Measurements from ENCODE around the gene TBC1D3E. TPM values are rescaled to one million over a fixed set of nuclear protein-coding genes. Genes with fewer than 3 reads are reported as not detected.
"Not testable (repeated sequence)": the region's sequence is repeated elsewhere in the genome, so short reads cannot be mapped to it uniquely, and the experiment has no call there.

TBC1D3E gene
- polyA plus RNA-seq: not detected

DNA sequence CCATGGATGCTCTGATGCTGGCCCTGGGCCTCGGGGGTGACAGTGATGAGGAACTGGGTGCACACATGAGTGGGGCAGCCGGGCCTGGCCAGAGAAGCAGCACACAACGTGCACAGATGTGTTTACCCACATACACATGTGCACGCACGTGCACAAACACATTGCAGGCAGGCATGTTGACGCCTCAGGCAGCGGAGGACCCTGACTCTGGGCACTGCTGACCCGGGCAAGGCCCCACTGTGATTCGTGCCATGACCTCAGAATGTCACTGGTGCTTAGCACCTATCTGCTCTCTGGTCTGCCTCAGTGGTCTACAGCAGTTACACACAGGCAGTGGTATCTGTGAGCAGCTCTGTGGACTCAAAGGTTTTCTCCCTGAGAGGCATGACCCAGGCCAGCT lies at the start of gene TBC1D3E:
Gene TBC1D3E, plus strand, starts transcription at position 301 of the 400 bp plus-strand sequence. CDS start 1,545 bp downstream, outside the sequence.
- not testable (repeated sequence) for H3K4me3 Mint-ChIP-seq; H3K4me1 Mint-ChIP-seq; H3K27me3 Mint-ChIP-seq (ENCODE audit: low read depth in 3 of 3); H3K27ac Mint-ChIP-seq; H3K9me3 Mint-ChIP-seq; DNase-seq; H3K36me3 Mint-ChIP-seq

DNA sequence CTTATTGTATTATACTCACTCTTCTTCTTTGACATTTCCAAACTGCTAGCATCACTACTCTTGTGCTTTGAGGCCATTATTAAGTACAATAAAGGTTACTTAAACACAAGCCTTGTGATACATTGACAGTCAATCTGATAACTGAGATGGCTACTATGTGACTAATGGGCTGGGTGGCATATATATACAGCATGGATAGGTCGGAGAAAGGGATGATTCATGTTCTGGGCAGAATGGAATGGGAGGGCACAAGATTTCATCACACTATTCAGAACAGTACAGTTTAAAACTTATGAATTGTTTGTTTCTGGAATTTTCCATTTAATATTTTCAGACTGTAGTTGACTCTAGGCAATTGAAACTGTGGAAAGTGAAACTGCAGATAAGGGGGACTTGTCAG lies 40.4 kb upstream of the TBC1D3E start:
- H3K27ac Mint-ChIP-seq; H3K36me3 Mint-ChIP-seq; H3K9me3 Mint-ChIP-seq; H3K27me3 Mint-ChIP-seq (ENCODE audit: low read depth in 3 of 3); H3K4me1 Mint-ChIP-seq; DNase-seq; H3K4me3 Mint-ChIP-seq: not testable (repeated sequence)

DNA sequence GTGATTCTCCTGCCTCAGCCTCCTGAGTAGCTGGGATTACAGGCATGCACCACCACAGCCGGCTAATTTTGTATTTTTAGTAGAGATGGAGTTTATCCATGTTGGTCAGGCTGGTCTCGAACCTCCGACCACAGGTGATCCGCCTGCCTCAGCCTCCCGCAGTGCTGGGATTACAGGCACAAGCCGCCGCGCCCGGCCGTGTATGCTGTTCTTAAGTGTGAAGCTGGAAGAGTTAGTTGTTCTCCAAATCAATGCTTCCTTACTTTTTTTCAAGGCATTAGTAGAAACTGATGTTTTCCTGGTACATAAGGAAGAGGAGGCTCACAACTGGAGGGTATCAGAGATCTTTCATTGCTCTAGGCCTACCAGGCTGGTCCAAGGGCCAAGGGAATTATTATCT lies 39.6 kb upstream of the TBC1D3E start:
- H3K27ac Mint-ChIP-seq; DNase-seq; H3K9me3 Mint-ChIP-seq; H3K36me3 Mint-ChIP-seq; H3K4me3 Mint-ChIP-seq; H3K27me3 Mint-ChIP-seq (ENCODE audit: low read depth in 3 of 3); H3K4me1 Mint-ChIP-seq: not testable (repeated sequence)

DNA sequence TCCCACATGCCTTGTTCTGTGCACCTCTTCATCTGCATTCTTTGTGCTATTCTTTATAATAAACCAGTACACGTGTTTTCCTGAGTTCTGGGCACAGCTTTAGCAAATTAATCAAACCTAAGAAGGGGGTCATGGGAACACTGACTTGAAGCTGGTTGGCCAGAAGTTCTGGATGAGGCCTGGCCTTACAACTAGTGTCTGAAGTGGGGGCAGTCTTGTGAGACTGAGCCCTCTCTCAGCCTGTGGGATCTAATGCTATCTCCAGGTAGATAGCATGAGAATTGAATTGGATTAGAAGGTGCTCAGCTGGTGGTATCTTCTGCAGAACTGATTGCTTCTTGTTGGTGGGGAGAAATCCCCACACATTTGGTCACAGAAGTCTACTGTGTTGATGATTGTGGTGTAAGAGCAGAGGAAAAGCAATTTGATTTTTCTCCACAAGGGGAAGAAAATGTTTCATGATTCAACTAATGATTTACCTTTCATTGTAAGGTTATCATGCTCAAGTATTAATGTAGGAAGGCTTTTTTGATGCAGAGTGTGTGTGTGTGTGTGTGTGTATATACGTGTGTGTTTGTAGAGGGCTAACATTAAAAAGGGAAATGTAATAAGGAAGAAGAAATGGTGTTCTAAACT lies 33.6 kb upstream of the TBC1D3E start:
- H3K4me1 Mint-ChIP-seq; H3K27me3 Mint-ChIP-seq (ENCODE audit: low read depth in 3 of 3); H3K27ac Mint-ChIP-seq; H3K9me3 Mint-ChIP-seq; DNase-seq; H3K4me3 Mint-ChIP-seq; H3K36me3 Mint-ChIP-seq: not testable (repeated sequence)

DNA sequence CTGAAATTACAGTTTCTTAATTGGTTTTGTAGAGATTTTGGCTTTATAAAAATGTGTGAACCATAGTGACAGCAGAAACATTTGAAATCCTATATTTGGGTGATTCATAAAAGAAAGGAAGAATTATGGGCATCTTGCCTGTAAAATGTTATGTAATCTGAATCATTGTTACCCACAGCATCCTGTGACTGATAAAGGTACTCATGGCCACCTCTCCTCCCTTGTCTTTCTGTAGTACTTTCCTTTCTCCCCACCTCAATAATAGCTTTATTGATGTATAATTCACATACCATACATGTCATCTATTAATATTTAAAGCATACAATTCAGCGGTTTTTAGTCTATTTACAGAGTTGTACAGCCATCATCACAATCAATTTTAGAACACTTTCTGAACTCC lies 28.5 kb upstream of the TBC1D3E start:
- H3K27ac Mint-ChIP-seq; H3K4me1 Mint-ChIP-seq; H3K9me3 Mint-ChIP-seq; H3K27me3 Mint-ChIP-seq (ENCODE audit: low read depth in 3 of 3); H3K4me3 Mint-ChIP-seq; H3K36me3 Mint-ChIP-seq; DNase-seq: not testable (repeated sequence)

DNA sequence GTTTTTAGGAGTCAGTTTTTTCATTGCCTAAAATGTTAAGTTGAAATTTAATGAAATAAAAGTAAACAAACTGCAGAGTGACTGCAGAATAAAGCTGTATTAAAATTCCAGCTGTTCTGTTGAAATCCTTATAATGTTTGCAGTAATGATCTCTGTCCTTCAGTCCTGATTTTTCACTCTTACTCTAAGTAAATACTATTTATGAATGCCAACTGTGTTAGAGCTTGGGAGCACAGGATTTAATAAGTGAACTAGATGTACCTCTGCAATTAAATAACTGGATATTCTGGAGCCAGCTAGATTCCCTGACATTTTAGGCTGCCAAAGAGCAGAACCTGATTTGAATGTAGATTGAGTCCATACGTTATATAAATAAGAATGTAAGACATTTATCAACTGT lies 7.9 kb upstream of the TBC1D3E start:
- H3K27ac Mint-ChIP-seq; H3K4me1 Mint-ChIP-seq; H3K9me3 Mint-ChIP-seq; H3K4me3 Mint-ChIP-seq; H3K27me3 Mint-ChIP-seq (ENCODE audit: low read depth in 3 of 3); DNase-seq; H3K36me3 Mint-ChIP-seq: not testable (repeated sequence)

DNA sequence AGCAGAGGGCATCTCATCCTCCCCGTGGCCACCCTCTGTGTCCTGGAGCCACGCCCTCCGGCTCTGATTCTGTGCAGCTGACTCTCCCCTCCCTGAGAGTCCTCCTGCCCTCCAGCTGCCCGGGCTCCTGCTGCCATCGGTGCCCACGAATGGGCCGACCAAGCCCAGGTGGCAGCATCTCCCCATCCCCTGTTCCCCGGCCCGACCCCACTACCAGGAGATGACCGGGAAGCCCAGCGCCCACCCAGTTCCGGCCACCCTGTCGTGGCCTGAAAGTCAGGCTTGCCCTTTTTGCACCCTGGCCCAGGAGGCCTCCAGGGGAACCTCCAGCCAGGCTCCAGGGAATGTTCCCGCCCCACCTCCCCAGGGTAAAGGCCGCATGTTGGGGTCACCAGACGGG lies 7.1 kb downstream of the TBC1D3E start:
- H3K9me3 Mint-ChIP-seq; DNase-seq; H3K4me3 Mint-ChIP-seq; H3K27ac Mint-ChIP-seq; H3K4me1 Mint-ChIP-seq; H3K27me3 Mint-ChIP-seq (ENCODE audit: low read depth in 3 of 3); H3K36me3 Mint-ChIP-seq: not testable (repeated sequence)

Other genes starting within 250 kb of the TBC1D3E start
- not detected for gene TBC1D3K, start 203.5 kb upstream of the TBC1D3E start, polyA plus RNA-seq
- 1 to 10 TPM in 1 of 3 donors, not detected in 2; 1.1 TPM for gene TBC1D3L, start 138.9 kb upstream of the TBC1D3E start, polyA plus RNA-seq
- not detected for gene TBC1D3D, start 124.0 kb upstream of the TBC1D3E start, polyA plus RNA-seq
- not detected for gene TBC1D3C, start 59.3 kb upstream of the TBC1D3E start, polyA plus RNA-seq
- not detected for gene TBC1D3, start 64.6 kb downstream of the TBC1D3E start, polyA plus RNA-seq
- 10 to 100 TPM; 18.4 to 27.8 (median 26.6) TPM for gene MRPL45, start 169.2 kb downstream of the TBC1D3E start, polyA plus RNA-seq
- gene GPR179, start 216.0 kb downstream of the TBC1D3E start, polyA plus RNA-seq: not detected
- gene SOCS7, start 223.9 kb downstream of the TBC1D3E start, polyA plus RNA-seq: under 1 TPM; 0.62 to 0.77 (median 0.64) TPM

Data from immature natural killer cell (primary cell).